HCT116 (cell line): ENCODE measurements around the gene HGF. TPM values are rescaled to one million over a fixed set of nuclear protein-coding genes. Genes with fewer than 3 reads are reported as not detected.

Experiments used
- ATAC-seq: fragments of 200-7000 bp; cut with Tn5 transposase; 2 replicates; pipeline ENCODE4 v1.9.1; 2020; ENCODE audit warnings: mild to moderate bottlenecking, moderate library complexity
- BruUV-seq: library from RNA; stranded (reverse); fragments of 400-500 nt; replicated peaks from 2 replicates; lab custom pipeline; 2021; lab: Mats Ljungman, UMichigan
- CTCF ChIA-PET: fragments of 300-600 bp; sonication (Branson Sonifier 250); formaldehyde crosslinking; loops from one replicate; lab custom pipeline; 2021; ENCODE audit warnings: antibody characterized with exemption; lab: Charles Lee
- POLR2A ChIA-PET: fragments of 300-600, 350-600 bp; sonication (Branson Sonifier 250); formaldehyde crosslinking; loops from one replicate; lab custom pipeline; 2021; ENCODE audit warnings: antibody characterized with exemption; lab: Charles Lee
- RAD21 ChIA-PET, 2 experiments: fragments of 300-600 bp; sonication (Branson Sonifier 250); formaldehyde crosslinking; loops; one replicate each; lab custom pipeline; 2023; ENCODE audit warnings: low total read pairs in 2 of 2; ENCODE audit not compliant: uncharacterized antibody in 2 of 2, unreplicated experiment in 2 of 2, low non-redundant PET in 1 of 2; lab: Charles Lee
- DNase-seq: peaks from one replicate; pipeline ENCODE4 v3.0.0-alpha.2; 2010; ENCODE audit warnings: low read depth, low spot score
- H2AFZ ChIP-seq: fragments of 200-600 bp; shearing (Covaris generic), sonication (generic); 2 replicates; pipeline ENCODE4 v1.6.1; 2017; ENCODE audit warnings: low read depth, mixed run types, mixed read lengths, antibody characterized with exemption, low read length; ENCODE audit not compliant: poor library complexity, severe bottlenecking
- H3K27ac ChIP-seq: 2 replicates; pipeline ENCODE4 v1.5.1; 2012; ENCODE audit warnings: low read depth, low read length
- H3K27me3 ChIP-seq: fragments of 200-600 bp; sonication (generic); 2 replicates; pipeline ENCODE4 v1.6.1; 2016; ENCODE audit warnings: mixed run types, low read length, mixed read lengths; ENCODE audit not compliant: insufficient read depth
- H3K36me3 ChIP-seq, 2 experiments: fragments of 200-500 bp in 1 of 2; fragments of 200-600 bp in 1 of 2; sonication (Bioruptor generic) in 1 of 2; sonication (generic) in 1 of 2; 2 replicates each; pipeline versions ENCODE4 v1.5.1 to v1.6.1; 2014 to 2016; ENCODE audit warnings: low read length in 2 of 2, inconsistent platforms in 1 of 2, mixed read lengths in 1 of 2, mixed run types in 1 of 2; ENCODE audit not compliant: insufficient read depth in 2 of 2, control insufficient read depth in 1 of 2
- H3K4me1 ChIP-seq, 2 experiments: fragments of 200-600 bp in 1 of 2; sonication (generic) in 1 of 2; 2 replicates each; pipeline versions ENCODE4 v1.5.1 to v1.6.1; 2012 to 2017; ENCODE audit warnings: low read length in 2 of 2, inconsistent platforms in 1 of 2, mild to moderate bottlenecking in 1 of 2, mixed read lengths in 1 of 2, mixed run types in 1 of 2, moderate library complexity in 1 of 2; ENCODE audit not compliant: insufficient read depth in 2 of 2, control insufficient read depth in 1 of 2
- H3K4me2 ChIP-seq: fragments of 200-600 bp; sonication (generic); 2 replicates; pipeline ENCODE4 v1.6.1; 2017; ENCODE audit warnings: mixed run types, low read length, mixed read lengths
- H3K4me3 ChIP-seq, 2 experiments: fragments of 200-600 bp in 1 of 2; sonication (generic) in 1 of 2; replicated peaks in 1 of 2; 2 replicates each; pipeline ENCODE4 v1.5.1; 2011 to 2016; ENCODE audit warnings: low read length in 2 of 2, control low read depth in 1 of 2, low read depth in 1 of 2, mild to moderate bottlenecking in 1 of 2, mixed read lengths in 1 of 2, mixed run types in 1 of 2
- H3K79me2 ChIP-seq: fragments of 200-600 bp; sonication (generic); 2 replicates; pipeline ENCODE4 v1.6.1; 2017; ENCODE audit warnings: mild to moderate bottlenecking, mixed run types, low read length, moderate library complexity, mixed read lengths; ENCODE audit not compliant: insufficient read depth
- H3K9ac ChIP-seq: fragments of 200-600 bp; sonication (generic); 2 replicates; pipeline ENCODE4 v1.6.1; 2016; ENCODE audit warnings: low read length, mixed read lengths
- H3K9me2 ChIP-seq: fragments of 200-600 bp; sonication (generic), shearing (Covaris generic); 2 replicates; pipeline ENCODE4 v1.6.1; 2017; ENCODE audit warnings: mixed run types, mild to moderate bottlenecking, moderate library complexity; ENCODE audit not compliant: insufficient read depth
- H3K9me3 ChIP-seq, 2 experiments: fragments of 200-500 bp in 1 of 2; fragments of 200-600 bp in 1 of 2; sonication (Bioruptor generic) in 1 of 2; sonication (generic) in 1 of 2; 2 replicates each; pipeline ENCODE4 v1.6.1; 2014 to 2017; ENCODE audit warnings: low read length in 2 of 2, mixed read lengths in 2 of 2, inconsistent platforms in 1 of 2, low read depth in 1 of 2, mild to moderate bottlenecking in 1 of 2, mixed run types in 1 of 2, moderate library complexity in 1 of 2; ENCODE audit not compliant: control insufficient read depth in 1 of 2, insufficient read depth in 1 of 2
- H4K20me1 ChIP-seq: fragments of 200-600 bp; sonication (generic), shearing (Covaris generic); 2 replicates; pipeline ENCODE4 v1.6.1; 2017; ENCODE audit warnings: mixed run types, mild to moderate bottlenecking, moderate library complexity; ENCODE audit not compliant: insufficient read depth
- ELF1 ChIP-seq: IDR thresholded peaks from 2 replicates; pipeline ENCODE4 v1.6.1; 2012; ENCODE audit warnings: low read depth, borderline replicate concordance
- EZH2 ChIP-seq: fragments of 200-600 bp; sonication (generic); IDR thresholded peaks from 2 replicates; pipeline ENCODE4 v1.6.1; 2017; ENCODE audit warnings: antibody characterized with exemption, mixed run types
- FOSL1 ChIP-seq: IDR thresholded peaks from 2 replicates; pipeline ENCODE4 v1.6.1; 2012; ENCODE audit warnings: low read depth
- JUND ChIP-seq: IDR thresholded peaks from 2 replicates; pipeline ENCODE4 v1.6.1; 2012
- RAD21 ChIP-seq: IDR thresholded peaks from 2 replicates; pipeline ENCODE4 v1.6.1; 2012; ENCODE audit warnings: low read depth, mild to moderate bottlenecking
- REST ChIP-seq: IDR thresholded peaks from 2 replicates; pipeline ENCODE4 v1.6.1; 2012; ENCODE audit warnings: low read depth
- SRF ChIP-seq: IDR thresholded peaks from 2 replicates; pipeline ENCODE4 v1.6.1; 2012; ENCODE audit warnings: low read depth
- YY1 ChIP-seq: IDR thresholded peaks from 2 replicates; pipeline ENCODE4 v1.6.1; 2011; ENCODE audit warnings: low read length, low read depth, moderate library complexity, mild to moderate bottlenecking; ENCODE audit not compliant: insufficient replicate concordance; ENCODE audit errors: extremely low read depth
- ZBTB33 ChIP-seq: IDR thresholded peaks from 2 replicates; pipeline ENCODE4 v1.6.1; 2011; ENCODE audit warnings: mild to moderate bottlenecking, low read length, moderate library complexity; ENCODE audit not compliant: insufficient replicate concordance; ENCODE audit errors: extremely low read depth
- ZFX ChIP-seq: fragments of 450-650 bp; IDR thresholded peaks from 2 replicates; pipeline ENCODE4 v1.6.1; 2017
- ZNF274 ChIP-seq: fragments of 200-500 bp; sonication (Bioruptor generic); IDR thresholded peaks from 2 replicates; pipeline ENCODE4 v1.6.1; 2014; ENCODE audit warnings: mild to moderate bottlenecking, low read depth, low read length, inconsistent platforms
- intact Hi-C: fragments of 100-400 bp; cut with micrococcal nuclease; formaldehyde crosslinking; loops from 2 replicates; pipeline ENCODE4 v1.10.0; 2022
- total RNA-seq: library from RNA; stranded (reverse); gene quantifications from one replicate; pipeline ENCODE4 v1.2.1, GENCODE V29; 2021; ENCODE audit not compliant: unreplicated experiment

HGF gene
- total RNA-seq, 1 experiment from 2014 or later, result 0.15 TPM

GRCh38 chr7:81674431-81674830, 95.4 kb downstream of the HGF start:
- H3K79me2 ChIP-seq, result no peaks in the 10 kb centered on the region
- no peak for DNase-seq
- H3K4me3 ChIP-seq, result no peak overlapping the region
- no peaks in the 10 kb centered on the region for H3K9me3 ChIP-seq
- no peaks in the 10 kb centered on the region for H3K36me3 ChIP-seq
- ChIA-PET CTCF (no interaction called here), POLR2A (no interaction called here)
- intact Hi-C loops, result no loop called here
- H4K20me1 ChIP-seq, result no peaks in the 10 kb centered on the region
- H3K9ac ChIP-seq, result no peak overlapping the region
- no peaks in the 10 kb centered on the region for H3K9me2 ChIP-seq
- TF ChIP-seq ZFX (no peak), EZH2 (no peak), SRF (no peak)
- TF ChIP-seq, all 23 proteins: peak for 0
- Histone ChIP-seq H3K27ac (no peak overlapping the region), H2AFZ (no peak overlapping the region), H3K4me1 (peaks cover 0 to 4% of the 10 kb centered on the region in 2 experiments; a peak in 1 of 4 replicates), H3K27me3 (no peaks in the 10 kb centered on the region), H3K4me2 (no peak overlapping the region)
- RAD21 ChIA-PET, result no interaction called here
- no TSS peak for BruUV-seq
- no peak for ATAC-seq

- DNase-seq (no peak), ATAC-seq (no peak)
- H3K79me2 ChIP-seq, result no peaks in the 10 kb centered on the region
- H3K4me3 ChIP-seq, result no peak overlapping the region
- ChIA-PET CTCF (no interaction called here), POLR2A (no interaction called here), RAD21 (no interaction called here)
- no peak overlapping the region for H3K4me2 ChIP-seq
- intact Hi-C loops, result no loop called here
- H3K27ac ChIP-seq, result no peak overlapping the region
- H3K27me3 ChIP-seq, result no peaks in the 10 kb centered on the region
- no peaks in the 10 kb centered on the region for H3K36me3 ChIP-seq
- no peak overlapping the region for H2AFZ ChIP-seq
- peaks cover 0 to 4% of the 10 kb centered on the region in 2 experiments; a peak in 1 of 4 replicates for H3K4me1 ChIP-seq
- H3K9ac ChIP-seq, result no peak overlapping the region
- no peaks in the 10 kb centered on the region for H4K20me1 ChIP-seq
- no peaks in the 10 kb centered on the region for H3K9me2 ChIP-seq
- no peak for TF ChIP-seq YY1
- TF ChIP-seq RAD21, result no peak
- no peak for TF ChIP-seq ELF1
- TF ChIP-seq ZNF274, result no peak
- TF ChIP-seq ZBTB33, result no peak
- TF ChIP-seq JUND, result no peak
- TF ChIP-seq FOSL1, result no peak
- TF ChIP-seq REST, result no peak
- no peak for TF ChIP-seq SRF
- no peaks in the 10 kb centered on the region for H3K9me3 ChIP-seq
- no TSS peak for BruUV-seq
Measured at GRCh38 chr7:81672872-81673271, 97.0 kb downstream of the HGF start.
